Fibroblast of gingiva (primary cell): ENCODE data around the gene CTF1.

ENCODE experiments used
- DNase-seq: peaks from one replicate; pipeline ENCODE4 v3.0.0-alpha.2; 2011; ENCODE audit warnings: low read depth

The CTF1 gene

DNA sequence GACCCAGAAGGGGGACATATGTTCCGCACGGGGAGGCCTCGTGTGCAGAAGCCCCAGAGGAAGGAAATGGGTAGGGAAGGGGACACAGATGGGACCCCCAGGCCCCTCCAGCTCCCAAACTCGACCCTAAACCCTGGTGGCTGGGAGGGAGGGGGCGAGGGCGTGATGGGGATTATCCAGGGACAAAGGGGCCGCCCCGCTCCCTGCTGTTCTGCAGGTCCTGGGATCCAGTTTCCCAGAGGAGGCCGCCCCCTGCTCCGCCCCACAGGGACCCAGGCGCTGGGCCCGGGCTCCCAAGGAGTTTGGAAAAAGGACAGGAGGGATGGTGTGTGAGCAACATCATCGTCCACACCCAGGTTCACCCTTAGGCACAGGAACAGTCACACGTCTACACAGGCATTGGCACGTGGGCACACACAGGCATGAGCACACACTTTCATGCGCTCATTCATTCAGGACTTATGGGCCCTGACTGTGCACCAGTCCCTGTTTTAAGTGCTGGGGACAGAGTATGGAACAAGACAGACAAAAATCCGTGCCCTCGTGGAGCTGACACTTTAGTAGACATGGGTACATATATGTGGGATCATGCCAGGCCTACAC lies 14.1 kb downstream of the CTF1 start:
- no peak for DNase-seq

DNA sequence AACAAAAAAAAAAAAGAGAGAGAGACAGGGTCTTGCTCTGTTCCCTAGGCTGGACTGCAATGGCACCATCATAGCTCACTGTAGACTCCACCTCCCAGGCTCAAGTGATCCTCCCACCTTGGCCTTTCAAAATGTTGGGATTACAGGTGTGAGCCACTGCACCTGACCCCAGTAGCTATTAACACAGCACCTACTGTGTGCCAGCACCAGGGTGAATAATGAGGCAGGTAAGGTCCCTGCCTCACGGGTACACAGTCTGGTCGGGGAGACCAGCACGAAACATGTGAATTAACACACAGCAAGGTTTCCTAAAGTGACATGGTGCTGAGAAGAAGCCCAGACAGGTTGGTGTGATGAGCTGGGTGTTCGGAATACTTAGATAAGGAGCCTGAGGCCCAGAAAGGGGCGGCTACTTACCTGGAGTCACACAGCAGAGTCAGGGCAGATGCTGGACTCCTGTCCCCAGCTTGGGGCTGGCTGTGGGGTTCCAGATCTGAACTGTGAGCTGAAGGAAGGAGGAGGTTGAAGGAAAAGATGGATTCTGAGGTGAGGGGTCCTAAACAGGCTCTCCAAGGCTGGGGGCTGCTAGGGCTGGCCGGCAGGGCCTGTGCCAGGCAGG lies 16.5 kb downstream of the CTF1 start:
- no peak for DNase-seq

DNA sequence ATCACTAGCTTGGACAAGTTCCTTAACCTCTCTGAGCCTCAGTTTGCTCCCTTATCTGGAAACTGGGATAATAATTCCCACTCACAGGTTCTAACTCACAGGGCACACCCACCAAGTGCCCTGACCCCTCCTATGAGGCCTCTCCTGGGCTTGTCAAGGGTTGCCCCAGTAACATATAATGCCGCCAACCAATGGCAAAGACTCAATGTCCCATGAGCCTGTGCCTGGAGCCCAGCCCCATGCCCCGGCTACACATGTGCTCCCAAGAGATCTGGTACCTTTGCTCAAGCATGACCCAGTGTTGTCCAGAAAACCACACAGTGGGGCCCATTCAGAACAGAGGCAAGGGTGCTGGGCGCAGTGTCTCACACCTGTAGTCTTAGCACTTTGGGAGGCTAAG lies 18.4 kb downstream of the CTF1 start:
- no peak for DNase-seq

DNA sequence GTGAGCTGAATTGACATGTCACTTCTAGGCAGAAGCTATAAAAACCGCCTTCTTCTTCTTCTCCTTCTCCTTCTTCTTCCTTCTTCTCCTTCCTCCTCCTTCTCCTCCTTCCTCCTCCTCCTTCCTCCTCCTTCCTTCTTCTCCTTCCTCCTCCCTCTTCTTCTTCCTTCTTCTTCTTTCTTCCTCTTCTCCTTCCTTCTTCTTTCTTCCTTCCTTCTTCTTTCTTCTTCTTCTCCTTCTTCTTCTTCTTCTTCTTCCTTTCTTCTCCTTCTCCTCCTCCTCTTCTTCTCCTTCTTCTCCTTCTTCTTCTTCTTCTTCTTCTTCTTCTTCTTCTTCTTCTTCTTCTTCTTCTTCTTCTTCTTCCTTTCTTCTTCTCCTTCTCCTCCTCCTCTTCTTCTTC lies 22.2 kb downstream of the CTF1 start:
- DNase-seq, result no peak

DNA sequence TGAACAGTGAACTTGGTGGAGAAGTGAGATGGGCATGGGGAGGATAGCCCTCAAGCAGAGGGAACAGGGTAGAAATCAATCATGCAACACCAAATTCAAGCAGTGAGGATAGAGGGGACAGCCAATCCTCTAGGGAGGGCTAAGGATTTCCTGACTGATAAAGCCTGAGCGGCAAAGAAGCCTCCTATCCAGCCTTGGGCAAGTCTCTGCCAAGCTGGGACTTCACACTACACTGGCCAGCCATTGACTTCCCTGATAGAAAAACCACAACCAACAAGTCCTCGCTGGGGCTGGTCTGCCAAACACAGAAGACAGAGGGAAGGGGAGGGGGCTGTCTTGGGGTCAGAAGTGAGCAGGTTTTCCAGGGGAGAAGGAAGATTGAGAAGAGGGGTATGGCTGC lies 24.5 kb downstream of the CTF1 start:
- no peak for DNase-seq

DNA sequence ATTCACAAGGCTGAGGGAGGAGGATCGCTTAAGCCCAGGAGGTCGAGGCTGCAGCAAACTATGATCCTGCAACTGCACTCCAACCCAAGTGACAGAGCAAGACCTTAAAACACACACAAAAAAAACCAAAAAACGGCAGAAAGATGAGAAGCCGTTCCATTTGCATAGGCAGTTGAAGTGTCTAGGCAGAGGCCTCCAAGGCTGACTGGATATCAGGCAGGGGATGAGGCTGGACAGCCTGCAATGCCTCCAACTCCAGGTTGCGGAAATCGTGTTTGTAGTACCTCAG lies 25.0 kb downstream of the CTF1 start:
- DNase-seq, result no peak

DNA sequence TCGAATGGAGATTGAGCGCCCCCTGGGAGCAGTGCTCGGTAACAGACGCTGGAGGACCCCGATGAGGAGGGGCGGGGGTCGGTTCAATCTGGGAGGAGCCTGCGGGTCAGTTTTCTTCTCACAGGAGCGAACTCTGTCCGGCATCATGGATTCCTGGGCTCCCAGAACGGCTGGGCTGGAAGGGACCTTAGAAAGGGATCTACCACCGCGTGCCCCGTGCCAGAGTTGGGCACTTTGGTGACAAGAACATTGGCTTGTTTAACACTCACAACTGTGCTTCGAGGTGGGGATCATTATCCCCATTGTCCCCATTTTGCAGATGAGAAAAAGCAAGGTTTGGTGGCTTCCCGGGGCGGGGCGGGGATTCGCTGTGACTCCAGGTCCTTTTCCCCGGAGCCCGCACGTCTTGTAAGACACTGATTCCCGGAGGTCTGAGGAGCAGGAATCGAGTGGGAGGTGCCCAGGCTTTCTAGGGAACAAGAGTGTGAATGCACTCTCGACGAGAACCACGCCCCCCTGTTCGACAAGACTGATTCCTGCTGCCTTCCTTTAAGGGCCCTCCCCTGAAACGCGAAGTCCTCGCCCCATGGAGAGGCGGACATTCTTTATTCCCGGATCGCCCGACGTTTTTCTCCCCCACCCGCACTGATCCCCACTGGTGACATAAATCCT lies 25.5 kb downstream of the CTF1 start:
- peak; percentile 78 for DNase-seq

DNA sequence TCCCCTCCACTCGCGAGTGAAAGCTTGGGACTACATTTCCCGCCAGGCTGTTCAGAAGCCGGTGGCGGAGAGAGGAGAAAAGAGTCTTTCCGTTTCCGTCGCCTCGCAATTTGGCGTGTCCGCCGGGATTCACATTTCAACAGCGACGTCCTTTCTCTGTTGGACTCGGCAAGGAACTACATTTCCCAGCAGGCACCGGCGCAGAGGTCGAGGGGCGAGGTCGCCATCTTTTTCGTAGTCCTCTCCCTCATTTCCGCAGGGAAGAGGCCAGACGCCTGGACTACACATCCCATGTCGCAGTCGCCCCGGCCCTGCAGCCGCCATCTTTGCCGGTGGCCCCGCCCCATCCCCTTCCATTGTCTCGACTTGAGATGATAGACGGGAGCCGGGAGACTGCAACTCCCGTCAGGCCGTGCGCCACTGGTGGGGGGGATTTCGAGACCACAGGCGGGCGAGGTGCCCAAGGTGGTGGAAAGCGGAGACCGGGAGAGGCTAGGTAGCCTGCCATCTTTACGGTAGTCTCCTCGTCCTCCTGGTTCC lies 26.1 kb downstream of the CTF1 start:
- DNase-seq, result peak; percentile 100

DNA sequence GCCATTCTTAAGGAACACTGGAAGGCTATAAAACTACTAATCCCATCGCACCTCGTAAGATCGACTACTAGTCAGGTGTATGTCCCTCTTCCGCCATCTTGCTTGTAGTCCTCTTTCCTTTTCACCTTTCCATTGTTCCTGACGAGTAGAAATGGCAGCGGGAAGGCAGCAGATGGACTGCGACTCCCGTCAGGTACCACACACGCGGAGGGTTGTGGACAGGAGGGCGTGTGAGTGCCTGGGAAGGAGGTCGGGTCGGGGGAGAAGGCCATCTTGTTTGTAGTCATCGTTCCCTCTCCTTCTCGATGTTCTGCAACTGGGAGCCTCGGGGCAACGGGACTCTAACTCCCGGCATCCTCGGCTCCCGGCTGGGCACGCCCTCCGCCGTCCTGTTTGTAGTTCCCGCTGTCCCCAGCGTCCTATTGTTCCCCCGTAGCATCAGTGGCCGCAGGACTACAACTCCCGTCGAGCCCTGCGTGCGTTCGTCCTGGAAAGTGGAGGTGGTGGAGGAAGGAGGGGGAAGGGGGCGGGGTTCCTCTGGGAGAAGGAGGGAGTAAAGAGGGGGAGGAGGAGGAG lies 26.6 kb downstream of the CTF1 start:
- peak; percentile 100 for DNase-seq

DNA sequence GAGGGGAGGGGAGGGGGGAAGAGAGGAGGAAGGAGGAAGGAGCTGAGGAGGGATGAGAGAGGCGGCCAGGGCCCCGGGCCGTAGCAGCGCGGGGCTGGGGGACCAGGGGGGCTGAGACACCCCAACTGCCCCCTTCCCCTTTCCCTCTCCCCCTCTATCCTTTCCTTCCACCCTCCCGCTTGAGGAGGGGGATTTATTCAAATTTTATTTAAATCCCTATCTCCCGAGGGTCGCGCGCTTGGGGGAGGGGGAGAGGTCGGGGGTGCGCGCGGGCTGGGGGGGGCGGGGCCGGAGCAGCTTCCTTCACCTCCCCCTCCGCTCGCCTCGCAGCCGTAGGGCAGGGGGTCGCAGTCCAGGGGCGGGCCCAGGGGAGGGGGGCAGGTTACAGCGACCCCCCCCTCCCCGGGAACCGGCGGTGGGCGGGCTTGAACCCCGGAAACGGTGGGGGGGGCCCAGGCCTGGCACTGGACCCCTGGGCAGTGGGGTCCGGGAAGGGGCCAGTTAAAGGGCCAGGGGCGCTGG lies 27.2 kb downstream of the CTF1 start, which contains the start of gene FBXL19:
FBXL19 (plus strand) TSS at position 19 of the 522 bp plus-strand sequence. CDS start 2,183 bp downstream, outside the sequence.
- DNase-seq, result no peak

DNA sequence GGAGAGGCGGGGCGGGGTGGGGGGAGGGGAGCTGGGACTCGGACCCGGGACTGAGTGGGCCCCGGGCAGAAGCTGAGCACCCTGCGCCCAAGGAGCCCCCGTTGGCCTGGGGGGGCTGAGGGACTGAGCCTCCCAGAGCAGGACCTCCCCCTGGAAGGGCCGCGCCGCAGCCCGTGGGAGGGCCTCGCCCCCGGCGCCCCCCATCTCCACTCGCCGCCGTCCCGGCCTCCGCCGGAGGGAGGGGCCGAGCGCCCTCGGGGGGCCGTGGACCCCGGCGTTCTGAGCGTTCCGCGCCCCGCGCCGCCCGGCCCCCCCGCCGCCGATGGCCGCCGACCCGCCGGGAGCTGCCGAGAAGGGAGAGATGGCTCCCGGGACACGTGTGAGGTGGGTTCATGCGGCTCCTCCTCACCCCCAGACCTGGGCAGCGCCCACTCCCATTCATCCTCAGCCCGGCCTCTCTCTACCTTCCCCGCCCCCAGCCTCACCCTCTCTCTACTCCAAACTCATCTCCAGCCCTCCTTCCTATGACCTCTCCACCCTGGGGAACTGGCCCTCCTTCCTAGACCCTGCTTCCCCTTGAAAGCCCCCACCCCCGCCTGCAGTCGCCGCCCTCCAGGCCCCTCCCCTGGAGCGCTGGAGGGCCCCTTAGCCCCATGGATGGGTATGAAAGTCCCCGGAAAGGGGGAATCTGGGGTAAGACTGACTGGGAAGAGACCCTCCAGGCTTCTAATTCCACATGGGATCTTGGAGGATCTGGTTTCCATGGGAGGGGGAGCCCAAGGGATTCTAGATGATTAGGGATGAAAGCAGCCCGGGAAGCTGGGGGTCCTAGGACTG lies 27.9 kb downstream of the CTF1 start:
- DNase-seq, result no peak

DNA sequence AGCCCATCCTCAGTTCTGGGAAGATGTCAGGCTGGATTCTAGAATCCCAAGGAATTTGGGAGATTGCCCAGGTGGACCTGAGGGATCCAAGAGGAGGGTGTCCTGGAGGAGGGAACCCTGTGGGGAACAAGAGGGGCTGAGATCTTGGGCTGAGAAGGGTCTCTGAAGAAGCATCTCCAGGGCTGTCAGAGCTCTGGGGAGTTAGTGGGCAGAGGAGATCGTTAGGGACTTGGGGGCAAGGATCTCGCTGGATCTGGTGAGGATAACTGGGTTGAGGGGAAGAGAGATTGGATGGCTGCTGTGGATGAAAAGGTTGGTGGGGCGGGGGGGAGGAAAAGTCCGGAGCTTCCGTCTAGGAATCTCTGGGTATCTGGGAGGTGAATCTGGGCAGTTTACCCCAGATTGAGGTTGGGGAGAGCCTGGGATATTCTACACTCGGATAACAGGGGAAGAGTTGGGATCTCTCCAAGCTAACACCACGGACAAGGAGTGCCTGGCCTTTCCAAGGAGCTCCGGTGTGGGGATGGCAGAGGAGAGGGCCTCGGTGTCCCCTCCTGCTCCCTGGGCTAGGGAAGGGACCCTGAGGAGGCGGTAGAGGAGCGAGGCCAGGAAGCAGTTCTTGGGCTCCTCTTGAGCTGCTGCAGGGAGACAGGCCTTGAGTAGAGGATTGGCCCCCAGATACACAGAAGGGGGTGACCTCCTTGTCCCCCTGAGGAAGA lies 28.7 kb downstream of the CTF1 start:
- DNase-seq, result no peak

DNA sequence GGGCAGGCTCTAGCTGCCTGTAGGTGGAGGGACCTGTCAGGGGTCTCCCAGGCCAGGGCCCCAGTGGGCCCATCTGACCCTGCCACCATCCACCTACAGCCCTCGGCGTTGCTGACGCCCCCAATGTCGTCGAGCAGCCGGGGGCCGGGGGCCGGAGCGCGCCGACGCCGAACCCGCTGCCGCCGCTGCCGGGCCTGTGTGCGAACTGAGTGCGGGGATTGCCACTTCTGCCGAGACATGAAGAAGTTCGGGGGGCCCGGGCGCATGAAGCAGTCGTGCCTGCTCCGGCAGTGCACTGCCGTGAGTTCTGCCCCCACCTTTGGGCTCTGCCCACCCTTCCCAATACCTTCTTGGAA lies 29.2 kb downstream of the CTF1 start:
- no peak for DNase-seq

DNA sequence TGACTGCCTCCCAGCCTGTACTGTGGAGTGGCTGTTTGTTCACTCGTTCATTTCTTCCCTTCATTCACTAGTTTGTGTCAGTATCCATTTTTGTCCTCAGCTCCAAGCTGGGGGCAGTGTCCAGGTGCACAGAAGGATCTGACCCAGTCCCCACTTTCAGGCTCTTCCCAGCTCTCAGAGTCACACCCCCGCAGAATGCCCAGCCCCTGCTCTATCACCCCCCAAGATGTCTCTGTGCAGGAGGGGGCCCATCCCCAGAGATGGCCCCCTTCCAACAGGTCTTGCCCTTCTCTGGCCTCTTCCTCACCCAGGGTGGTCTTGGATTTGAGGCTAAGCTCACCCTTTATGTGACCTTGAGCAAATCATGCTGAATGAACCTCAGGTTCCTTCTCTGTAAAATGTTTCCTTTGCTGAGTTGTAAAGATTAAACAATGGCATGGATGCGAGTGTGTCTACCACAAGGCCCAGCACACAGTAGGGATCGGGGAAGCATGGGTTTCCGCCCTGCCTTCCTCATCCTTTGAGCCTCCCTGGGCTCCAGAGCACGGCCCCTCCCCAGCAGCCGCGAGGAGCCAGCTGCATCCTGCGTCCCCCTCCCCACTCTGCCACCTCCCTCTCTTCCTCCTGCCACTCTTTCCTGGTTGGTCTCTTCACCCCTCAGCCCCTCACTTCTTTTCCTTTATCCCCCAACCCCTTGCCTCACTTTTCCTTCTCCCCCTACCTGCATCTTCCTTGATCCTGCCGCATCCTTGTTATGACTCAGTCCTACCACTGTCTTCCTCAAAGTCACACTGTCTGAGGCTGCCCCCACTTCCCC lies 29.8 kb downstream of the CTF1 start:
- DNase-seq, result no peak

DNA sequence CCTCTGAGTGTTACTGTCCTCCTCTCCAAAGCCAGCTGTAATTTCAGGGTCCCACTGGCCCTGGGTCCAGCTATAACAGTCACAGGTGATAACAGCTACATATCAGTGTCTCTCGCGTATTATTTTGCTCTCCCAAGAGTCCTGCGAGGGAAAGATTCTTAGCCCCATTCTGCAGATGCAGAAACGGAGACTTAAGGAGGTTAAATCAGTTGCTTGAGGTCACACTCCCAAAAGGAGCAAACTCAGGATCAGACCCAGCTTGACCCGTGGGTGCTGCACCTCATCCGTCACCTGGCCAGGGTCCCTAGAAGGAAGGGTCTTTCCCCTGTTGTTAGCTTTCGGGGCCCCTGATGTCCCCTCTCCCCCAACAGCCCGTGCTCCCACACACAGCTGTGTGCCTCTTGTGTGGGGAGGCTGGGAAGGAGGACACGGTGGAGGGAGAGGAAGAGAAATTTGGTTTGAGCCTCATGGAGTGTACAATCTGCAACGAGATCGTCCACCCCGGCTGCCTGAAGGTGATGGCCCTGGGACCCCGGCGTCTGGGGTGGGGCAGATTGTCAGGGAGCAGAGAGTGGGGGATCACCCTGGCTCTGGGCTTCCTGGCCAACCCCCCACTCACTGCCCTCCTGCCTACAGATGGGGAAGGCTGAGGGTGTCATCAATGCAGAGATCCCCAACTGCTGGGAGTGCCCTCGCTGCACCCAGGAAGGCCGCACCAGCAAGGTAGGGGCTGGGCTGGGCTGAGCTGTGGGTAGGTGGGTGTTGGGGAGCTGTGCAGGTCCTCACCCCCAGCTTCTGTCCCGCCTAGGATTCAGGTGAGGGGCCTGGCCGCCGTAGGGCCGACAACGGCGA lies 30.7 kb downstream of the CTF1 start:
- DNase-seq, result no peak

DNA sequence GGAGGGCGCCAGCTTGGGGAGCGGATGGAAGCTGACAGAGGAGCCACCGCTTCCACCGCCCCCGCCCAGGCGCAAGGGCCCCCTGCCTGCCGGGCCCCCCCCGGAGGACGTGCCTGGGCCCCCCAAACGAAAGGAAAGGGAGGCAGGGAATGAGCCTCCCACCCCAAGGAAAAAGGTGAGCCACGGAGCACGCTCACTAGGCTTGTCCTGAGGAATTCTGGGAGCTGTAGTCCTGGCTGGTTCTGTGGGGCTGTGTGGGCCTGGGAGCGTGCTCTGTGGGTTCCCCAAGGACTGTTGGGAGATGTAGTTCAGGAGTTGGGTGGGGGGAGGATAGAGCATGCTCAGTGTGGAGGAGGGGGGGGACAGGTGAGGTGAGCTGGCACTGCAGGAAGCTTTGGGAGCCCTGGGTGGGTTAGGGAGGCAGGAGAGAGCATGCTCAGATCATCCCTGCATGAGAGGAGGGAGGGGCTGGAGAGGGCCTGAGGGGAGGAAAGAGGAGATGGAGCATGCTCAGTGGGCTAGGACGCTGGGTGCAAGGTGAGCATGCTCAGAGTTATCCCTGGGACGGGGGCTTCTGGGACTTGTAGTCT lies 31.5 kb downstream of the CTF1 start:
- DNase-seq, result no peak

DNA sequence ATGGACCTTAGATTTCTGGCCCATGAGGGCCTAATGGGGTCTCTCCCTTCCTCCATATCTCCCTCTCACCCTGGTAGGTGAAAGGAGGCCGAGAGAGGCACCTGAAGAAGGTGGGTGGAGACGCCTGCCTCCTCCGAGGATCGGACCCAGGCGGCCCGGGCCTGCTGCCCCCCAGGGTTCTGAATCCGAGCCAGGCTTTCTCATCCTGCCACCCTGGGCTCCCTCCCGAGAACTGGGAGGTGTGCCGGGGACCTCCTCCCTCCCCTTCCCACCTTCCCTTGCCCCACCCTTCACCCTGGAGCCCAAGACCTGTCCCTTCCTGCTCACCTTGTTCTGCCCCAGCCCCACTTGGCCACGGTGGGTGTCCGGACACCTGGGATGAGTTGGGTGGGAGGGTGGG lies 32.0 kb downstream of the CTF1 start:
- no peak for DNase-seq

DNA sequence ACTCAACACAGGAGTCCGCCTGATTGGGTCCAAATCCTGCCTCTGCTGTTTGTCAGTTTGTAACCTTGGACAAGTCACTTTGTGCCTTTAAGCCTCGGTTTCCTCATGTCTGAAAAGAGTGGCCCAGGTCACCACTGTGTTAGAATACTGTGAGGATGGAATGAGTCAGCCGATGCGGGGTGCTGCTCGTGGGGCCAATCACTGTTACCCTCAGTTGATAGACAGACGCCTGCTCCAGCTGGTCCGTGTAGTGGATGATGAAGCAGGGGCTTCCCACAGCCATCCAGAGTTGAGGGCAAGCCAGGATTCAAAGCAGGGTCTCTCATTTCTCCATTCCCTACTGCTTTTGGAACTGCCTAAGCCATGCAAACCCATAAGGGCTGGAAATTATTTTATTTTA lies 32.8 kb downstream of the CTF1 start:
- no peak for DNase-seq

DNA sequence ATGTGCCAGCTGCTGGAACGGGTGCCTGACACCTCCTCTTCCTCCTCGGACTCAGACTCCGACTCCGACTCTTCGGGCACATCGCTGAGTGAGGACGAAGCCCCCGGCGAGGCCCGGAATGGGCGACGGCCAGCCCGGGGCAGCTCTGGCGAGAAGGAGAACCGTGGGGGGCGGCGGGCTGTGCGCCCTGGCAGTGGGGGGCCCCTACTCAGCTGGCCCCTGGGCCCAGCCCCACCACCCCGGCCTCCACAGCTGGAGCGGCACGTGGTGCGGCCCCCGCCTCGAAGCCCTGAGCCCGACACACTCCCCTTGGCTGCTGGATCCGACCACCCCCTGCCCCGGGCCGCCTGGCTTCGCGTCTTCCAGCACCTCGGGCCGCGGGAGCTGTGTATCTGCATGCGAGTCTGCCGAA lies 33.8 kb downstream of the CTF1 start:
- no peak for DNase-seq
